ENCODE measurements around the gene TMEM185A.
A peak's percentile ranks its signal among the peaks of the same experiment; 100 is the strongest.
"Not testable (repeated sequence)": the region's sequence is repeated elsewhere in the genome, so short reads cannot be mapped to it uniquely, and the experiment has no call there.

The TMEM185A gene

DNA sequence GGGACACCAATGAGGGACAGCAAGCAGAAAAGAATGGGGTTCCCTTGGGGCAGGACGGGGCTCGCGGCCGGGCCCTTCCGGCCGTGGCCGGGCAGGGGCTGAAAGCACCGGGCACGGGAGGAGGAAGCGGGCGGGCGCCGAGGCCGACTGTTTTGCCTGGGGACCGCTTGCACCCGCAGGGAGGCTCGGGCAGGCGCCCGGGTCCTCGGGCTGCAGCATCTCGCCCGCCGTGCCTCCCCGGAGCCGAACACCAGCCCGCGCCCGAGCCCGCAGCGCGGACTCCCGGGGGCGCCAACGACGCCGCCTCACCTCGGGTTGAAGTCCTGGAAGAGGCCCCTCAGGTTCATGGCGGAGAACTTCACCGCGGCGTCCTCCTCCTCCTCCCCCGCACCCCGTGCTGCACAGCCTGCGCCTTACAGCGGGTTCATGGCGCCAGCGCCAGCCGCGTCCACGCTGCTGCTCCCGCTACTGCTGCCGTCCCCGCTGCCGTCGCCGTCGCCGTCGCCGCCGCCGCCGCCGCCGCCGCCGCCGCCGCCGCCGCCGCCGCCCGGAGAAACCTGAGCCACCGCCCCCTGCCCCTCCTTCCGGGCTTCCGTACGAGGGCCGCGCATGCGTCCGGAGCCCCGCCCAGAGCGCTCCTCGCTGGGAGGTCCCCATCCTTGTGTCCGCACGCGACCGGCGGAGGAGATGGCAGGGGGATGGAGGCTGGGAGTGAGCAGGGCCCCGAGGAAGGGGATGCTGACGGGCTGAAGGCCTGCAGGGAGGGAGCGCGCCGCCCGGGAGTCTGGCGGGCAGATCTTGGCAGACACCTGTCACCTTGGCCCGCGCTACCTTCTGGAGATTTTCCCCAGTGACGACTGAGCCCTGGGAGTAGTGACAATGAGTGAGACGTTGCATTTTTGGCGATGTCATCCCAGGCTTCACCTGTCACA is at the start of gene TMEM185A:
Gene TMEM185A (minus strand): TSS at position 559 of the 932 bp plus-strand sequence. CDS start 212 bp downstream, at position 347.
- DNase-seq (ENCODE audit: low read depth in 2 of 2): no peak

DNA sequence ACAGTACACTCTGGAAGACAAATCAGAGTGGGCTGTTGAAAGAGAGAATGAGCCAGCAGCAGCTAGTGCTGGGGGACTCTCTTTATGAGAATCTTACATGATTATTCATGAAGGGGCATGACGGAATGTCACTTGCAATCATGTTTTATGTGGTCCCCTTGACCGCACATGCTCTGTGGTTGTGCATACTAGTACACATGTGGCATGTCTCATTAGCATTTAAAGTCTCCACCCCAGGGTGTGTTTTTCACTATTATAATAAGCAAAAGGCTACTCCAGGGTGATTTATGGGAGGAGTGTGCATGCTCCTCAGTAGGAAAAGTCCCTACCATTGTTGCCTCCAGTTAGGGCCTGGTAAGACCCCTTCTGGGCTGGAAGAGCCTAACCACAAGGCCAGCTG is 49.6 kb upstream of the TMEM185A start:
- DNase-seq (ENCODE audit: low read depth in 2 of 2): no peak

DNA sequence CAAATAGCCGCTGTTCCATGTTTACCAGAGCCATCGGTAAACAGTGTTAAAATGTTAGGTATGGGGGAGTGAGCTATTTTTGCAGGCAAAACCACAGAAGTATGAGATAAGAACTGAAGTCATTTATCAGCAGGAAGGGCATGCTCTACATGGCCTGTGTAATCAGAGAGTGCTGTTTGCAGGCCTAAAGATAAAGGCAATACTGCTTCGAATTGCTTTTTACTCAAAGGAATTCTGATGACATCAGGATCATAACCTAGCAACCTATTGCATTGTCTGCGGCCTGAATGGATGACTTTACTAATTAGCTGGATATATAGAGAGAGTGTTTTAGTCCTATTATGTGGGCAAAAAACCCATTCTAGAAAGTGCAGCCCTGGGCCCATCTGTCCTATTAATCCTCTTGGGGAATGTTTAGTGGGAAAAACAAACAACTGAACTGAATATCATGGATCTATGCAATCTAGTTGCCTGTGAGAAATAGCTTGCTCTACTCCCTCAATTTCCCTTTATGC is 47.6 kb upstream of the TMEM185A start:
- not testable (repeated sequence) for DNase-seq (ENCODE audit: low read depth in 2 of 2)

DNA sequence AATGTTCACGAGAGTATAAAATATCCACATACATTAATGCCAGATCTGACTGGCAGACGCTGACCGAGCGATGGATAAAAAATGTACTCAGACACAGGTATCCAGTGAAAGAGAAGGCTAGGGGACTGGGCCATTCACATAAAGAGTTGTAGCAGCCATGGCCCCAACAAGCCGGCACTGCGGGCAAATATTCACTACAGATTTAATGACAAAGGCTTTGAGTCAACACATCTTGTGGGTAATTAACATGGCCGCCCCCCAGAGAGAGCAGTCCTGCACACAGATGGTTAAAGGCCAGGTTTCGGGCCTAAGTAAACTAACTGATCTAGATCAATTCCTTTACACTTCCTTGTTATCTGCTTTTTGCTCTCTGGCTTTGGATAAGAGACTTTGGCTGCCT is 44.0 kb upstream of the TMEM185A start:
- not testable (repeated sequence) for DNase-seq (ENCODE audit: low read depth in 2 of 2)

DNA sequence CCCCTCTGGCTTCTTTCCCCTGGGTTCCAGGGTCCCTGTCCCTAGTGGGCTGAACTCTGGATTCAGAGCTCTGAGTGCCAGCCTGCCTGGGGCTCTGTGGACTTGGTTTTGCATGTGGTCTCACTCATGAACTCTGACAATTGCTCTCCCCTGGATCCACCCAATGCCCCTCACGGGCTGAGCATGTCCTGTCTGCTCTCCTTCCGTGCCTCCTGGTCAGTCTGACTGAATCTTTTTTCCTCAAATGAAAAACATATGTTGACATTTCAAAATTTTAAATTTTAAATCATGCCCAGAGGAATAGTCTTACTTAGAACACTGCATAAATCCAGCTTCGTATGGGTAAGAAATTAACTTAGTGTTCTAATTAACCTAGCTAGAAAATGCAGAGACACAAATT is 43.5 kb upstream of the TMEM185A start:
- not testable (repeated sequence) for DNase-seq (ENCODE audit: low read depth in 2 of 2)

DNA sequence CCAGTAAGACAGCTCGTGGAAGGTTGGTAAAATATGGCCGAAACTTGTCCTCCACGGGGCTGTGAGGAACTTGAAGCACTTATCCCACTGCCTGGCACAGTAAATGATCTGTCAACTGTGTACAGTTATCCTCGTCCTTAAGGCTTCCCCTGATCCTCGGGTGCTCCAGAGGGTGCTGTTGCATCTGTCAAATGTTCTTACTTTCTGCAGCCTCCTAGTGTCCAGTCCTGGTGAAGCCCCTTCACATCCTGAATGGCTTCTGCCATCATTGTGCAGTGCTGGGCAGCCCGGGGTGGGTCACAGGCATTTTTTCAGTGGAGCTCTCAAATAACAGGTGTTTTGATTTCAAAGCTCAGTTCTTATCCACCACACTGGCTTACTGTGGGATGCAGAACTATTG is 29.0 kb upstream of the TMEM185A start:
- not testable (repeated sequence) for DNase-seq (ENCODE audit: low read depth in 2 of 2)

DNA sequence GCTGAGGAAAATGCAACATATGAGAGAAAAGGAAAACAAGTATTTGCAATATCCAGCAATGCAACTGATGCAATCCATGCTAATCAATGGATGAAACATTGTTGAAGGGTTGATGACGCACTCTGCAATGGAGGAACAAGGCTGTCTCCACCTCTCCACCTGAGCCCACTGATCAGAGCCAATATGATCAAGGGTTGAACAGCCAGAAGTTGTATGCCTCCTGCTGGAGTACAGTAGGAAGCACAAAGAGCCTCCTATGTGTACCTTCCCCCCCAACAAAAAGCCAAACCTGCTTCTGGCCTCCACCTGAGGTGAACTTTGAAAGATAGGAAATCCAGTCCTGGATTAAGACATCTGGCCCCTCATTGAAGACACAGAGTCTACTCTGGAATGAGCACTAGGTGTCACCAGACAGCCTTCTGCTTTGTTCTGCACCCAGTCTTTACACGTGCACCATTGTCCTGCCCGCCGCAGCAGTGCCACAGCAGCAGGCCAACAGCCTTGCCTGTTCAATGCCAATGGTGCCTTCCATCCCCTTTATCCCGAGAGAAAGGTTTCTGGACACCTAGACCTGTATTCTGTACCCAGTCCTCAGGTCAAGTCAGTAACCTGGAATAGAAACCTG is 24.8 kb upstream of the TMEM185A start:
- not testable (repeated sequence) for DNase-seq (ENCODE audit: low read depth in 2 of 2)

DNA sequence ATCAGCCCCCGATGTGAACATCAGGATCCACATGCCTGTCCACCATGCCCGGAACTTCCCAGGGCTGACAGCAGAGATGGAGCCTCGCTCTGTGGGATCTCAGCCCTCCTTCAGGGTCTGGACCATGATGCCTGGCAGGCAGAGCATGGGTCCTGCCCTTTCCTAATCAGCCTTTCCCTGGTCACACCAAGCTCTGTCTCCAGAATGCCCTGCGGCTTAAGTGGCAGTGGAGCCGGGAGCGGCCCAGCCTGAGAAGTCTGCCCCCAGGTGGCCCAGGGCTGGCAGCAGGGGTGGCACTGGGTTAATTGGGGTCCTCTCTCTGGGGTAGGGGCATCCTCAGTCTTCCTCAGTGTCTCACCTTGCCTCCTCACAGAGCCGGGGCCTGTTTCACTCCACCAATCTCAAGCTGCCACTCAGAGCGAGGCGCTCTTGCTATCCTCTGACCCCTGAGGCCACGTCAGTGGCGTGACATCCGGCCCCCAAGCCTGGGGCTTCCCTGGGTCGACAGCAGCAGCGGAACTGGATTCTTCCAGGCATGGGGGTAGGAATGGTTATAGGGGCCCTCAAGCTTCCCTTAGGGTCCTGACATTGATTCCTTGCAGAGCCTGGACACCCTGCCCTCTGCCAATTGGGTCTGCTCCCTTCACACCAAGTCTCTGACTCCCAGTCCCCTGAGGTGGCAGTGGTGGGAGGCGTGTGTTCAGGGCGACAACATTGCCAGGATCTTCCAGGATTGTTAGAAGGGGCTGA is 20.8 kb upstream of the TMEM185A start:
- DNase-seq (ENCODE audit: low read depth in 2 of 2): no peak

DNA sequence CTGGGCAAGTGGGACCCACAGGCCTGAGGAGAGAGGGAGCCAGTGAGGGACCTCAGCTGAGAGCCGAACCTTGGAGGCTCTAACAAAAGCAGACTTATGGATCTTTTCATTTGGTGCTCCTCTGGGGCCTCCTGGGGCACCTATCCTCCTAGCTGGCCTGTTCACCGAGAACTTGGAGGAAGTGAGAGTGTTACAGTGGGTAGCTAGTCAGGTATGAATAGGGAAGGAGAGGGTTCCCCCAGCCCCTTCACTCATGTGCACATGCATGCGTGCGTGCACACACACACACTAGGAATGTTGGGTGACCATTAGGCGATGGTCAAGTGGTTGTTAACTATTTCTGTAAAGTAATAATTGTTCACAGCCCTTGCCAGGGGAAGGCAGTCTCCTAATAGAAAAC is 18.6 kb upstream of the TMEM185A start:
- no peak for DNase-seq (ENCODE audit: low read depth in 2 of 2)

DNA sequence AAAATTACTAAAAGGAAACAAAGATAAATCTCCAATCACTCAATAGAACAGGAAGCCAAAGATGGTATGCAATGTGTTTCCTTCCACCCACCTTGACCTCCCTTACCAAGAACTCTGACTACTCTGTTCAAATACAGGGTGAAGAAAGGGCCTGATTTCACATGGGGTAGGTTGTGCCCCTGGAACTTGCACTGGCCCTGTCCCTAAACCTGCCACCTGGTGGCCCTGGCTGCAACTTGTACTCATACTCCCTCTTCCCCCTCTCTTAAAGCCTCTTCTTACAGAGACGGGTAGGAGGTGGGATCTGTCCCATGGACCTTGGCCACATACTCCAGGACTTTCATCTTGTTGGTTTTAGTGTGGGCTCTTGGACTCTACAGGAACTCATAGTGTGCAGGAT is 17.3 kb upstream of the TMEM185A start:
- no peak for DNase-seq (ENCODE audit: low read depth in 2 of 2)

DNA sequence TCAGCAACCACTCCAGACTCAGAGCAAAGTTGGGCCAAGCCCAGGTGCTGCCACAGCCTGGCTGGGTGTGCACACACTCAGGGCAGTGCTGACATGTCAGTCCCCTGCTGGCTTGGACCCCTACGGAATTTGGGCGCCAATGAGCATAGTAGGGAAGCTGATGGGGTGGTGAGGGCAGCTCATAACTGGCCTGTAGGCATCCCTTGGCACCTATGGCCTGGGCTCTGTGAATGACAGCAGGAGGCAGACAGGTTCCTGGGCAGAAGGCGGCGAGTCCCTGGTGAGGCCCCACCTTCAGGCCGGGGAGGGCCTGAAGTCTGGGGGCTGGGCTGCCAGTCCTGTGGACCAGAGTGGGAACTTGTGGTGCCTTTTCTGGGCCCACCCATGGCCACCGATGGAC is 15.9 kb upstream of the TMEM185A start:
- no peak for DNase-seq (ENCODE audit: low read depth in 2 of 2)

DNA sequence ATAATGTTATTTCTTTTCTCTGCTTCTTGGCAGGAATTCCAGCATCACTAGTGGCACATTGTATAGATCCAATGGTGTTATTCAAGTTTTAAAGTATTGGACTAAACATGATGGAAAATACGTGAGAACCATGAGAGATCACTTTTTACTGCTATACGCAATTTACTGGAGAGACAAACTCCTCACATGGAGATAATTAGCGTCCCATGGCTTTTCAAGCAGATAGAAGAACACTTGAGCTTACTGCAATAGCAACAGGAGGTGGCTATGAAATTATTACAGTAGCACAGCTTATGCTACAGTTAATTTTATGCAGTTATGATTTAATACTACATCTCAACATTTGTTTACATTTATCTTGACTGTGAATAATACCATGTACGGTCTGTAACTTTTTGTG is 11.9 kb upstream of the TMEM185A start:
- DNase-seq (ENCODE audit: low read depth in 2 of 2): no peak

DNA sequence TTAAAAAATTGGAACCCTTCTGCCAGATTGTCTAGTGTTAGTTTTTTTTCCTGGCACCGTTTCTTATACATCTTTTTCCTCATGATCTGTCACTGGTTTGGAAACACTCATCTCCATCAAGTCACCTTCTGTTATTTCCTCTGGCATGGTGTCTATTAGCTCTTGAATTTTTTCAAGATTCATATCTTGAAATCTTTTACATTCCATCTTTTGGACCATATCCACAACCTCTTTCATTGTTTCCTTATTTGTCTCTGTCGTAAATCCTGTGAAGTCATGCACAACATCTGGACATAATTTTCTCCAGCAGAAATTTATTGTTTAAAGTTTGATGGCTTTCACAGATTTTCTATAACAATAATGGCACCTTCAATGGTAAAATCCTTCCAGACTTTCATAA is 10.2 kb upstream of the TMEM185A start:
- DNase-seq (ENCODE audit: low read depth in 2 of 2): peak; percentile 45 to 47

DNA sequence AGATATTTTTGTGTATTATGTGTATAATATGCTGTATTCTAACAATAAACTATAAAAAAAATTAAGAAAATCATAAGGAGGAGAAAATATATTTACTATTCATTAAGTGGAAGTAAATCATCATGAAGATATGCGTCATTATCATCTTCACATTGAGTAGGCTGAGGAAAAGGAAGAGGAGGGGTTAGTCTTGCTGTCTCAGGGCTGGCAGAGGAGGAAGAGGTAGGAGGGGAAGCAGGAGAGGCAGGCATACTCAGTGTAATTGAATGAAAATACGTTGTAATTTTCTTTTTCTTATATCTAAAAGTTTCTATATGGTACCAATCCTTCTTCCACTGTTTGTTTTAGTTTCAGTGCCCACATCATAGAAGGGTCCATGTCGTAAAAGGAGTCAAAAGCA is 9.8 kb upstream of the TMEM185A start:
- no peak for DNase-seq (ENCODE audit: low read depth in 2 of 2)

DNA sequence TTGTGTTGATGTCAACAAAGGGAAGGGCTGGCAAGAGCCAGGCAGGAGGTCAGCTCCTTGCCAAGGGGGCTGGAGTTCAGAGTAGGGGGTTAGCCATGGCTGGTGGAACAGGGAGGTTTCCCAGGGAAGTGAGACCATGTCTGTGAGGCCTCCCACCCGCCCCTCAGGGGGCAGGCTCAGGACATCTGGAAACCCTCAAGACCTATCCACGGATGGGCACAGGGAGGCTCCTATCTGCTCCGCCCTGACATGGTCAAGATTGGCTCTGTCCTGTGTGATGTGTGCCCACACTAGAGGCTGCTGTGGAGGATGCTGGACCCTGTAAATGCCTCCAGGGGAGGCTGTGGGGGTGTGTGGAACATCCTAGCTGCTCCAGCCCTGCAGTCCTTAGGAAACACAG is 8.0 kb upstream of the TMEM185A start:
- DNase-seq (ENCODE audit: low read depth in 2 of 2): no peak

DNA sequence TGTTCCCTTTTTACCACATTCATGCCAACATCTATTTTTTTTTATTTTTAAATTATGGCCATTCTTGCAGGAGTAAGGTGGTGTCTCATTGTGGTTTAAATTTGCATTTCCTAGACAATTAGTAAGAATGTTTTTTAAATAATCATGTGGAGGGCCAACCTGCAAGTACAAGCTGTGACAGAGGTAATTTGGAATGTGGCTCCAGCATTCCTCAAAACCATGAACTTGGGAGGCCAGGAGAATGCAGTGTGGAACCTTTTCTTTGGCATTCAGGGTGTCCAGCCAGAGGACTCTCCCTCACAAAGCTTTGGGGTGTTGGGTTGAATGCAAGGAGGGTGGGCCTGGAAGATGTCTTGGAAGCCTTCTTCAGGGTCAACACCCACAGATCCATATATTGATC is 7.3 kb upstream of the TMEM185A start:
- DNase-seq (ENCODE audit: low read depth in 2 of 2): no peak

DNA sequence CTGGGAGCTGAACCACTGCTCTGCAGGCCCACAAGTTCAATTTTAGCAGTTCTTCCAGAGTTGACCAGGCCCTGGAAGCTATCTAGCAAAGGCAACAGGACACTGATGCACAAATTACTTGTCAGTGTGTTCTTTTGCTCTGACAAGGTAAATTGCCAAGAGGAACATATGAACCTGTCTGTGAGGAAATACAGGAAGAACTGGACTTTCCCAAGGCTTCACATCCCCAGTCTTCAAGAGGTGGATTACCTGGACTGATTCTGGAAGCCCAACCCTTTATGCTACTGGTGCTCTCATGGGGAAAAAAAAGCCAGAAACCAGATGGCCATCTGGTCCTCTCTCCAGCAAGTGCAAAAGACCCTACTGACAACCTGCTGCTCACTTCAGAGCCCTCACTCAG is 1.9 kb upstream of the TMEM185A start:
- no peak for DNase-seq (ENCODE audit: low read depth in 2 of 2)

DNA sequence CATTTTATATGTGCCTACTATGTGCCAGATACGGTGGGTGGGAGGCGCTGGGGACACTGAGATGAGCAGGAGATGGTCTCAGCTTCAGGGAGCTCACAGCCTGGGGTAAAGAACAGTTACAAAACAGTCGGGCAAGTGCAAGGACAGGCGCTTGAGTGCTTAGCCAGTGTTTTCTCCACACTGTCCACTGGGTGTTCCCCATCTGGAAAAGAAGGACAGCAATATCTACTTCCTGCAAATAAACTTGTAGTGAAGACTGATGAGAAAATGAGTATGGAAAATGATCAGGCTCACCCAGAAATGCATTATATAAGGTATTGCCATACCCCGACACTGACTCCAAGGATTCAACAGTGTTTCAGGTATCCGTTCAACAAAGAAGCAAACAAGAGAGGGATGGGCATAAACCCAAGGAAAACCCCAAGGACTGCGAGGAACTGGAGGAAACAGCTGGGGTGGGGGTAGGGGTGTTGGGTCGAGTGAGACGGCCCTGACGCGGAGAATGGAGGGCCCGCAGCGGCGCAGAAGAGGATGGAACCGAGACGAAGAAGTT is 835 bp downstream of the TMEM185A start:
- no peak for DNase-seq (ENCODE audit: low read depth in 2 of 2)

DNA sequence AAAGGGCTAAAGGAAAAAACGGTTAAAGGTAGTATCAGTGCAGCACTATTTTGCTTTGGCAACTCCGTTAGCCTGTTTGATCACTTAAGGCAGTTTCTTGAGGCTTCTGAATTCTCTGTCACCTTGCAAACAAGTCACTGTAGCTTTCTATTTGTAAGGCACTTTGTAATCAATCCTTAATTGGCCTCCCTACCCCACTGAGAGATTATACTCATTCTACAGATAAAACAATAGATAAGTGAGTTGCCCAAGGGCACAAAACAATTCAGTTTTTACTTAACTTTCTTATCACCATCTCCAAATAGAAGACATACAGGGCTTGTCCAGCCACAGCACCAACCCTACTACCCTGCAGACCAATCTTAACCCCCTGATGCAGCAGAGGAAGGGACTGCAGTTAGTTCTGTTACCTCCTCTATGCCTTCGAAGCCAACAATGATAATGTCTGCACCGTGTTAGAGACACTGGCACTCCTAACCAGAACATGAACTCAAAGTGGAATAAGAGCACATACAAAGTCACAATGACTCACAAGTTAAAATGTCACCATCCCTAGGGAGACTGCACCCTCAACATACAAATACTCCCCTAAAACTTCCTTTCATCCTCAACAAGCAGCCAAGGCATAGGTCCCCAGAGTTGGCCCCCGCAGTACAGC is 1.7 kb downstream of the TMEM185A start:
- no peak for DNase-seq (ENCODE audit: low read depth in 2 of 2)

DNA sequence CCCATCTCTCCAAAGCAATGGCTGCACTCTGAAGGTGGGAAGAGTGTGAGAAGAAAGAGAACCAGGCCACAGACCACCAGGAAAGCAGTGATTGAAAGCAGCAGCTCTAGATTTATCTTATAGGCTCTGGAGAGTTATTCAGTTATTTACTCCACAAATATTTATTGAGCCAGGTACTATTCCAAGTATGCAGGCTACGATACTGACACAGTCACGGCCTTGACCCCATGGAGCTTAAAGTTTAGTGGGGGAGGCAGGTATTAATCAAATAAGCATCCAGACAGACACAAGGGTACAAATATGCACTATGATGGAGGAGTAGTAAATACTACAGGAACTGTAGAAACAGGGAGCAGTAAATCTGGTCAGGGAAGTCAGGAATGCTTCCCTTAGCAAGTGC is 2.8 kb downstream of the TMEM185A start:
- DNase-seq (ENCODE audit: low read depth in 2 of 2): no peak

DNA sequence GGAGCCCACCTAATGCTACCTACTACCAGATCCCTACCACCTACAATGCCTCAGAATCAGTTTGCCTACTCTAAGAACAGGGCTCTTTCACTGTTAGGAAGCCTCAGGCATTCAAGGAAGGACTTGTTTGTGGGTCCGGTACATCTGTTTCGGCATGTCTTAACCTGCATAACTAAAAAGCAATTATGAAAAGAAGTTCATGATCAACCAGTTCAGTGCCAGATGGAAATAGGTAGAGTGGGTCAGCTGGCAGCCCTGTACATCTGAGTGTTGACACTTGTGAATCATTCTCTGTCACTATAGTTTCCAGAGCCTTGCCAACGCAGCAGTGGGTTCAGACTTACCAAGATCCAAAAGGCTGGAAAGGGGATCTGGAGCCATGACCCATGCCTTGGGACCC is 3.3 kb downstream of the TMEM185A start:
- no peak for DNase-seq (ENCODE audit: low read depth in 2 of 2)
